Liver (tissue), 9 donors: ENCODE data around the gene SFXN5. TPM values are rescaled to one million over a fixed set of nuclear protein-coding genes. Genes with fewer than 3 reads are reported as not detected.

Source experiments
- DNase-seq: peaks from one replicate; pipeline ENCODE4 v3.0.0-alpha.2; 2017; ENCODE audit warnings: low spot score
- H3K27ac ChIP-seq, 2 donors: one replicate each; pipeline ENCODE4 v1.7.0; 2013; ENCODE audit warnings: inconsistent platforms in 2 of 2, low read length in 2 of 2, control low read depth in 1 of 2, low read depth in 1 of 2, mild to moderate bottlenecking in 1 of 2
- H3K27me3 ChIP-seq, 4 donors: one replicate each; pipeline versions ENCODE4 v1.6.1 to v1.7.0; 2013; ENCODE audit warnings: low read length in 3 of 4, inconsistent platforms in 1 of 4, mild to moderate bottlenecking in 1 of 4, moderate library complexity in 1 of 4; ENCODE audit not compliant: control insufficient read depth in 4 of 4, insufficient read depth in 4 of 4
- H3K36me3 ChIP-seq, 4 donors: one replicate each; pipeline versions ENCODE4 v1.6.1 to v1.7.0; 2013; ENCODE audit warnings: low read length in 3 of 4, mild to moderate bottlenecking in 3 of 4, low read depth in 1 of 4, moderate library complexity in 1 of 4; ENCODE audit not compliant: control insufficient read depth in 4 of 4, insufficient read depth in 3 of 4
- H3K4me1 ChIP-seq, 4 donors: one replicate each; pipeline versions ENCODE4 v1.6.1 to v1.7.0; 2013; ENCODE audit warnings: low read length in 3 of 4, mild to moderate bottlenecking in 3 of 4, moderate library complexity in 1 of 4; ENCODE audit not compliant: control insufficient read depth in 4 of 4, insufficient read depth in 4 of 4
- H3K4me3 ChIP-seq, 3 donors: one replicate each; pipeline versions ENCODE4 v1.6.1 to v1.7.0; 2013; ENCODE audit warnings: low read length in 3 of 3, control low read depth in 1 of 3, low read depth in 1 of 3, mild to moderate bottlenecking in 1 of 3
- H3K9ac ChIP-seq, 2 donors: one replicate each; pipeline ENCODE4 v1.7.0; 2013; ENCODE audit warnings: low read length in 2 of 2, mild to moderate bottlenecking in 2 of 2, moderate library complexity in 2 of 2, control low read depth in 1 of 2, low read depth in 1 of 2
- H3K9me3 ChIP-seq, 4 donors: one replicate each; pipeline versions ENCODE4 v1.6.1 to v1.7.0; 2013; ENCODE audit warnings: low read length in 3 of 4; ENCODE audit not compliant: control insufficient read depth in 4 of 4
- EGR1 ChIP-seq, 2 donors: IDR thresholded peaks; 2 replicates each; pipeline ENCODE4 v1.6.1; 2016 to 2018; ENCODE audit warnings: antibody characterized with exemption in 2 of 2, low read depth in 2 of 2
- FOXA1 ChIP-seq: IDR thresholded peaks from 2 replicates; pipeline ENCODE4 v1.6.1; 2016; ENCODE audit warnings: antibody characterized with exemption
- HNF4G ChIP-seq: IDR thresholded peaks from 2 replicates; pipeline ENCODE4 v1.6.1; 2016; ENCODE audit warnings: antibody characterized with exemption
- NR2F2 ChIP-seq: IDR thresholded peaks from 2 replicates; pipeline ENCODE4 v1.6.1; 2016; ENCODE audit warnings: antibody characterized with exemption
- RXRA ChIP-seq, 2 donors: IDR thresholded peaks; 2 replicates each; pipeline ENCODE4 v1.6.1; 2017 to 2018; ENCODE audit warnings: antibody characterized with exemption in 2 of 2, mild to moderate bottlenecking in 1 of 2
- SP1 ChIP-seq: IDR thresholded peaks from 2 replicates; pipeline ENCODE4 v1.6.1; 2018; ENCODE audit warnings: antibody characterized with exemption, mild to moderate bottlenecking
- TAF1 ChIP-seq: conservative IDR thresholded peaks from 2 replicates; pipeline ENCODE4 v1.6.1; 2016; ENCODE audit warnings: antibody characterized with exemption, mild to moderate bottlenecking
- YY1 ChIP-seq: IDR thresholded peaks from 2 replicates; pipeline ENCODE4 v1.6.1; 2016; ENCODE audit warnings: antibody characterized with exemption, mild to moderate bottlenecking
- WGBS: extraction: QIAGEN DNeasy Blood & Tissue Kit; methylation state at CpG from one replicate; pipeline ENCODE4 v1.1.7; 2013; 5-methylcytosine and 5-hydroxymethylcytosine counted together
- polyA plus RNA-seq, 2 donors: library from polyadenylated mRNA; stranded (reverse) in 1 of 2; unstranded in 1 of 2; fragments of 200-250 nt in 1 of 2; fragments of >200 nt in 1 of 2; fragmentation: Nextera tagmentation in 1 of 2; extraction: Ambion mirVana in 1 of 2; gene quantifications; one replicate each; pipeline versions ENCODE4 v1.2.1 to v1.2.3, GENCODE V29; 2013 to 2015
- total RNA-seq, 2 donors: library from RNA; depleted of rRNA; stranded (reverse); fragments of >200 nt; gene quantifications; one replicate each; pipeline ENCODE4 v1.2.3, GENCODE V29; 2014
- TF ChIP-seq, protein P1 (sequence below): IDR thresholded peaks from 2 replicates; pipeline ENCODE4 v1.6.1; 2016; ENCODE audit warnings: antibody characterized with exemption
- TF ChIP-seq, protein P2 (sequence below): IDR thresholded peaks from 2 replicates; pipeline ENCODE4 v1.6.1; 2016; ENCODE audit warnings: antibody characterized with exemption
- TF ChIP-seq, protein P3 (sequence below): IDR thresholded peaks from 2 replicates; pipeline ENCODE4 v1.6.1; 2016; ENCODE audit warnings: antibody characterized with exemption
- TF ChIP-seq, protein P4 (sequence below): IDR thresholded peaks from 2 replicates; pipeline ENCODE4 v1.6.1; 2016; ENCODE audit warnings: antibody characterized with exemption, mild to moderate bottlenecking
- TF ChIP-seq, protein P5 (sequence below): fragments of 150-350 bp; IDR thresholded peaks from 2 replicates; pipeline ENCODE4 v1.5.1; 2017; ENCODE audit warnings: improper control_type of control experiment, low read depth, low read length; ENCODE audit not compliant: missing input control
- donor health status: healthy.
- donor health status: healthy.
- donor health status: healthy.
- donor health status: healthy.
- donor health status: healthy.

SFXN5 gene
- total and polyA plus RNA-seq, 4 donors, result 23.3 to 58.2 (median 29.5) TPM

DNA sequence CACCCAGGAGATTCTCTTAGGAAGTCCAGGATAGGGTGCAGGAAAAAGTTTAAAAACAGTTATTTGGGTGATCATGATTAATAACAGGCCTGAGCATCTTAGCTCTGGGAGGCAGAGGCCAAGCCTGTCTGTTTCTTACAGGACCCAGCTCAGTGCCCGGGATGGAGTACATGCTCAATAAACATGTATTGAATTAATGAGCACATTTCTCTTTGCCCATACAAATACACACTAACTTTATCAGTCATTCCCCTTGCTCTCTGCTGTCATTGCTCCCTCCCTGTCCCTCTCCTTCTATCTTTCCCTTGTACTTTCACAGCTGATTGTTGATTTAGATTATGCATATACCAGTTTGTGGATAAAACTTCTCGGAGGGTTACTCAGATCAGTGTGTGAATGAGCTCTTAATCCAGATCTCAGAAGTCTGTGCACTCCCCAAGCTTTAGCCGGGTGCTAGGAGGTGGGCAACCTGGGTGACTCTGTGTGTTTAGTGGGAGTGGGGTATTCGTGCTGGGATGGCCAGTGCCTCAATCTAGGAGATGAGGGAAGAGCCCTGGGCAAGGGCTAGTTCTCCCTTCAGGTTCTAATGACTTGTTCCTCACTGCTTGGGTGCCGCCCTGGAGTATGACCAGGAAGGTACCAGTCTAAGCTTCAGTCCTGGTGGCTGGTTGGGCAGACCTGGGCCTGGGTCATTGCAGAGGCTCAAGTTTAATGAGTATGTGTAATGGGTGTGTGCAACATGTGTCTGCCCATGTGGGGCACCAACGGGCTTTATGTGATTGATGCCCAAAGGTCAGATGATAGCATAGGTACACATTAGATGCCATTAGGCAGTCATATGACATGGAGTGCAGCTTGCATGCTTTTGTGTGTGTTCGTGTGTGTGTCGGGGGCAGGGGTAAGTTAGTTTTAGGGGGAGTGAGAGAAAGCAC is 143.6 kb downstream of the SFXN5 start:
- DNase-seq, result no peak
- Histone ChIP-seq H3K36me3 (no peaks in the 10 kb centered on the region), H3K9ac (no peak overlapping the region), H3K9me3 (no peaks in the 10 kb centered on the region), H3K4me1 (peaks cover 0 to 8% (median 3%) of the 10 kb centered on the region in 4 donors), H3K4me3 (no peak overlapping the region), H3K27ac (no peak overlapping the region), H3K27me3 (peaks cover 0 to 23% (median 14%) of the 10 kb centered on the region in 4 donors)
- WGBS, result 77% methylated on average over 8 of the region's 8 CpGs
- TF ChIP-seq FOXA1, result no peak
- TF ChIP-seq HNF4G, result no peak
- TF ChIP-seq YY1, result no peak
- TF ChIP-seq, protein P1, sequence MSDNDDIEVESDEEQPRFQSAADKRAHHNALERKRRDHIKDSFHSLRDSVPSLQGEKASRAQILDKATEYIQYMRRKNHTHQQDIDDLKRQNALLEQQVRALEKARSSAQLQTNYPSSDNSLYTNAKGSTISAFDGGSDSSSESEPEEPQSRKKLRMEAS, result no peak
- TF ChIP-seq NR2F2, result no peak
- no peak for TF ChIP-seq RXRA (IDR thresholded peaks at IDR 0.05)
- TF ChIP-seq, protein P2, sequence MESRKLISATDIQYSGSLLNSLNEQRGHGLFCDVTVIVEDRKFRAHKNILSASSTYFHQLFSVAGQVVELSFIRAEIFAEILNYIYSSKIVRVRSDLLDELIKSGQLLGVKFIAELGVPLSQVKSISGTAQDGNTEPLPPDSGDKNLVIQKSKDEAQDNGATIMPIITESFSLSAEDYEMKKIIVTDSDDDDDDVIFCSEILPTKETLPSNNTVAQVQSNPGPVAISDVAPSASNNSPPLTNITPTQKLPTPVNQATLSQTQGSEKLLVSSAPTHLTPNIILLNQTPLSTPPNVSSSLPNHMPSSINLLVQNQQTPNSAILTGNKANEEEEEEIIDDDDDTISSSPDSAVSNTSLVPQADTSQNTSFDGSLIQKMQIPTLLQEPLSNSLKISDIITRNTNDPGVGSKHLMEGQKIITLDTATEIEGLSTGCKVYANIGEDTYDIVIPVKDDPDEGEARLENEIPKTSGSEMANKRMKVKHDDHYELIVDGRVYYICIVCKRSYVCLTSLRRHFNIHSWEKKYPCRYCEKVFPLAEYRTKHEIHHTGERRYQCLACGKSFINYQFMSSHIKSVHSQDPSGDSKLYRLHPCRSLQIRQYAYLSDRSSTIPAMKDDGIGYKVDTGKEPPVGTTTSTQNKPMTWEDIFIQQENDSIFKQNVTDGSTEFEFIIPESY, result no peak
- TF ChIP-seq, protein P3, sequence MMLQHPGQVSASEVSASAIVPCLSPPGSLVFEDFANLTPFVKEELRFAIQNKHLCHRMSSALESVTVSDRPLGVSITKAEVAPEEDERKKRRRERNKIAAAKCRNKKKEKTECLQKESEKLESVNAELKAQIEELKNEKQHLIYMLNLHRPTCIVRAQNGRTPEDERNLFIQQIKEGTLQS, result no peak
- TF ChIP-seq, protein P4, sequence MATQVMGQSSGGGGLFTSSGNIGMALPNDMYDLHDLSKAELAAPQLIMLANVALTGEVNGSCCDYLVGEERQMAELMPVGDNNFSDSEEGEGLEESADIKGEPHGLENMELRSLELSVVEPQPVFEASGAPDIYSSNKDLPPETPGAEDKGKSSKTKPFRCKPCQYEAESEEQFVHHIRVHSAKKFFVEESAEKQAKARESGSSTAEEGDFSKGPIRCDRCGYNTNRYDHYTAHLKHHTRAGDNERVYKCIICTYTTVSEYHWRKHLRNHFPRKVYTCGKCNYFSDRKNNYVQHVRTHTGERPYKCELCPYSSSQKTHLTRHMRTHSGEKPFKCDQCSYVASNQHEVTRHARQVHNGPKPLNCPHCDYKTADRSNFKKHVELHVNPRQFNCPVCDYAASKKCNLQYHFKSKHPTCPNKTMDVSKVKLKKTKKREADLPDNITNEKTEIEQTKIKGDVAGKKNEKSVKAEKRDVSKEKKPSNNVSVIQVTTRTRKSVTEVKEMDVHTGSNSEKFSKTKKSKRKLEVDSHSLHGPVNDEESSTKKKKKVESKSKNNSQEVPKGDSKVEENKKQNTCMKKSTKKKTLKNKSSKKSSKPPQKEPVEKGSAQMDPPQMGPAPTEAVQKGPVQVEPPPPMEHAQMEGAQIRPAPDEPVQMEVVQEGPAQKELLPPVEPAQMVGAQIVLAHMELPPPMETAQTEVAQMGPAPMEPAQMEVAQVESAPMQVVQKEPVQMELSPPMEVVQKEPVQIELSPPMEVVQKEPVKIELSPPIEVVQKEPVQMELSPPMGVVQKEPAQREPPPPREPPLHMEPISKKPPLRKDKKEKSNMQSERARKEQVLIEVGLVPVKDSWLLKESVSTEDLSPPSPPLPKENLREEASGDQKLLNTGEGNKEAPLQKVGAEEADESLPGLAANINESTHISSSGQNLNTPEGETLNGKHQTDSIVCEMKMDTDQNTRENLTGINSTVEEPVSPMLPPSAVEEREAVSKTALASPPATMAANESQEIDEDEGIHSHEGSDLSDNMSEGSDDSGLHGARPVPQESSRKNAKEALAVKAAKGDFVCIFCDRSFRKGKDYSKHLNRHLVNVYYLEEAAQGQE, result no peak
- TF ChIP-seq EGR1 (IDR thresholded peaks at IDR 0.05; ENCODE audit: low read depth in 2 of 2), result no peak
- no peak for TF ChIP-seq SP1
- TF ChIP-seq TAF1, result no peak
- TF ChIP-seq, protein P5, sequence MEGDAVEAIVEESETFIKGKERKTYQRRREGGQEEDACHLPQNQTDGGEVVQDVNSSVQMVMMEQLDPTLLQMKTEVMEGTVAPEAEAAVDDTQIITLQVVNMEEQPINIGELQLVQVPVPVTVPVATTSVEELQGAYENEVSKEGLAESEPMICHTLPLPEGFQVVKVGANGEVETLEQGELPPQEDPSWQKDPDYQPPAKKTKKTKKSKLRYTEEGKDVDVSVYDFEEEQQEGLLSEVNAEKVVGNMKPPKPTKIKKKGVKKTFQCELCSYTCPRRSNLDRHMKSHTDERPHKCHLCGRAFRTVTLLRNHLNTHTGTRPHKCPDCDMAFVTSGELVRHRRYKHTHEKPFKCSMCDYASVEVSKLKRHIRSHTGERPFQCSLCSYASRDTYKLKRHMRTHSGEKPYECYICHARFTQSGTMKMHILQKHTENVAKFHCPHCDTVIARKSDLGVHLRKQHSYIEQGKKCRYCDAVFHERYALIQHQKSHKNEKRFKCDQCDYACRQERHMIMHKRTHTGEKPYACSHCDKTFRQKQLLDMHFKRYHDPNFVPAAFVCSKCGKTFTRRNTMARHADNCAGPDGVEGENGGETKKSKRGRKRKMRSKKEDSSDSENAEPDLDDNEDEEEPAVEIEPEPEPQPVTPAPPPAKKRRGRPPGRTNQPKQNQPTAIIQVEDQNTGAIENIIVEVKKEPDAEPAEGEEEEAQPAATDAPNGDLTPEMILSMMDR, result no peak
